SKM-1 (cell line): Measurements from ENCODE around the gene RPS18.
"Not testable (repeated sequence)": the region's sequence is repeated elsewhere in the genome, so short reads cannot be mapped to it uniquely, and the experiment has no call there.

ENCODE experiments used
- DNase-seq: peaks from one replicate; lab custom pipeline; 2025; ENCODE audit not compliant: unreplicated experiment; lab: John Stamatoyannopoulos, UW

The RPS18 gene

DNA sequence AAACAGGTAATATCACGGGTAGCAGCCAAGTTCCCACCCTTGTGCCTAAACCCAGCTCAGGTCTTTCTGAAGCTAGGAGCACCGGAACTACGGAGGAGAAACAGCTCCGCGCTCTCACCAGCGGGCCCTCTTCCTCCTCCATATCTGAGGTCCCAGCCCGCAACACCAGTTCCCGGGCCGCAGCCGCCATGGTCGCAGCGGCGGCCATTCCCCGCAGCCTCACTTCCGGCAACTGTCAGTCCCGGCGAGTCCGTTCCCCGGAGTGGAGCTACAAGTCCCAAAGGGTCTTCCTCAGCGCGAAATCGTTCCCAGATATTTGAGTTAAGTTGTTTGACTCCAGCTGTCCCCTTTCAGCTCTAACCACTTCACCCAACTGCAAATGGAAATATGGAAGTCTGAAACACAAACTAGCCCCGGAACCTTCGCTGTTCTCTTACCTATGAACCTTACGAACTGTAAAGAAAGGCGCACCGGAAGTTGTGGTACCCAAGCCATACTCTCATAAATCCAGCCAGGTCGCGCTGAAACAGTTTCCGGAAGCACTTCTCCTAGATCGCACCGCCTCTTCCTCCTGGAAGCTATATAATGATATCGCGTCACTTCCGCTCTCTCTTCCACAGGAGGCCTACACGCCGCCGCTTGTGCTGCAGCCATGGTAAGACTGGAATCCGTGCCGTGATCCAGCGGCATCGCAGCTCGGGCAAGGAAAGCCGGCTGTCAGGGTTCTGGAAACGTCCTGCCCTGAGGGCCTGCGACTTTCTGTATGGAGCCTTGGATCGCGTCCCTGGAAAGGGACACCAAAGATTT, at the start of gene RPS18, which contains the start of gene VPS52:
Gene RPS18, plus strand, starts transcription at position 608 of the 807 bp plus-strand sequence. Its CDS starts 45 bp downstream, at position 653.
Gene VPS52, minus strand, starts transcription at position 409 of the 807 bp plus-strand sequence. Its CDS starts 201 bp downstream, at position 208.
- DNase-seq = peak; percentile 97

DNA sequence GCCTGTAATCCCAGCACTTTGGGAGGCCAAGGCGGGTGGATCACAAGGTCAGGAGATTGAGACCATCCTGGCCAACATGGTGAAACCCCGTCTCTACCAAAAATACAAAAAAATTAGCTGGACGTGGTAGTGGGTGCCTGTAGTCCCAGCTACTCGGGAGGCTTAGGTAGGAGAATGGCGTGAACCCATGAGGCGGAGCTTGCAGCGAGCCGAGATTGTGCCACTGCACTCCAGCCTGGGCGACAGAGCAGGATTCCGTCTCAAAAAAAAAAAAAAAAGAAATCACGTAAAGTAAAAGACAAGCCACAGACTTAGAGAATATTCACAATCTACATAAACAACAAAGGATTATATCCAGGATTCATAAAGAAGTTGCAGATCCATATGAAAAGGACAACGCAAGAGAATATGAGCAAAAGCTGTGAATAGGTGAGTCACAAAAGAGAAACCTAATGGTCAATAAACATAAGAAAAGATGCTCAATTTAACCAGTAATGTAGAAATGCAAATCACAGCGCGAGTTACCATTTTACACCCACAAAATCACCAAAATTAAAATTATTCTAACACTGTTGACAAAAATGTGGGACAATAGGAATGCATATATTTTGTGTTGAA, 45.3 kb upstream of the RPS18 start:
- DNase-seq = not testable (repeated sequence)

DNA sequence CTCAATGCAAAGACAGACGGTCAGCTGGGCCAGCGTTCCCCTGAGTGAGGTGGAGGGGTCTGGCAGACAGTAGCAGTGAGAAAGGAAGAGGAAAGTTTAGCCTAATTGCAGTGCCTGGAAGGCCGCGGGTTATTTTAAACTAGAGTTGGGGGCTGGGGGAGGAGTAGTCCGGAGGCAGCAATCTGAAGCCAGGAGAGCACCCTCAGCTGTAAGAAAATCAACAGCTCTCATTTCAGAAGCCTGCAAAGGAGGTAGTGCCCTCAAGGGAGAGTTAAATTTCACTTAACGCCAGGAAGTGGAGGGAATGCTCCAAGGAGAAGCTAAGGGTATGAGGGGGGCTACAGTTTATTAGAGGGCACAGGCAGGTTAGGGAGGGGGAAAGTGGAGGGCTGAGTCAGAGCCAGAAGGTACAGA, 36.6 kb upstream of the RPS18 start:
- DNase-seq = no peak

DNA sequence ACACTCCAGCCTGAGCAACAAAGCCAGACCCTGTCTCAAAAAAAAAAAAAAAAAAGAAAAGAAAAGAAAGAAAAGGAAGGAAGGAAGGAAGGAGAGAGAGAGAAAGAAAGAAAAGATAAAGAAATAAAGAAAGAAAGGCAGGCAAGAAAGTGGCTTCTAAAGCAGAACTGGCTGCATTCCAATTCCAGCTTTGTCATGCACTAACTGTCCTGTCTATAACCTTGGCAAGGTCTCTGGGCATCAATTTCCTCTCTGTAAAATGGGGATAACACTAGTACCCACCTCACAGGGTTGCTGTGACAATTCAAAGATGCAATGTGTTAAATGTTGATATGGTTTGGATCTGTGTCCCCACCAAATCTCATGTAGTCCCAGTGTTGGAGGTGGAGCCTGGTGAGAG, 35.5 kb upstream of the RPS18 start:
- DNase-seq = no peak

DNA sequence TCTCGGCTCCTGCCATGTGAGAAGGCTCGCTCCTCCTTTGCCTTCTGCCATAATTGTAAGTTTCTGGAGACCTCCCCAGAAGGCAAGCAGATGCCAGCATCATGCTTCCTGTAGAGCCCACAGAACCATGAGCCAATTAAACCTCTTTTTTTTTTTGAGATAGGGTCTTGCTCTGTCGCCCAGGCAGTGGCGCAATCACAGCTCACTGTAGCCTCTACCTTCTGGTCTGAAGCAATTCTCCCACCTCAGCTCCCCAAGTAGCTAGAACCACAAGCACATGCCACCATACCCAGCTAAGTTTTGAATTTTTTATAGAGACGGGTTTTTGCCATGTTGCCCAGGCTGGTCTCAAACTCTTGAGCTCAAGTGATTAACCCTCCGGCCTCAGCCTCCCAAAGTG, 35.0 kb upstream of the RPS18 start:
- no peak for DNase-seq

DNA sequence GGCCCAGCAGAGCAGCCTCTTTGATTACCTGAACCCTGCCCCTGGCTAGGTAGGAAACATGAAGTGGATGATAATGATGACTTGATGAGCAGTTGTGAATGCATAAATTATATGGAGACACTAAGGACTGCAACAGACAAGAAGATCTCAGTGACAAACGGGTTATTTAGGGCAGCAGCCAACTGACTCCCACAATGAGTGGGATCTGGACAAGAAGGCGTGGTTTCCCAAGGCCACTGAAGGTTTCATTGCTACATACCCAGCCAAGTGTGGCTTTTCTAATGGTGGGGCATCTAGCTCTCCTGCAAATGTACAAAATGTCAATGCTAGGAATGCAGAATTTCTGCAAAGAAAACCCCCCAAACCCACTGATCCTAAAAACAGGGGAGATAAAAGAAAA, 34.1 kb upstream of the RPS18 start:
- no peak for DNase-seq

DNA sequence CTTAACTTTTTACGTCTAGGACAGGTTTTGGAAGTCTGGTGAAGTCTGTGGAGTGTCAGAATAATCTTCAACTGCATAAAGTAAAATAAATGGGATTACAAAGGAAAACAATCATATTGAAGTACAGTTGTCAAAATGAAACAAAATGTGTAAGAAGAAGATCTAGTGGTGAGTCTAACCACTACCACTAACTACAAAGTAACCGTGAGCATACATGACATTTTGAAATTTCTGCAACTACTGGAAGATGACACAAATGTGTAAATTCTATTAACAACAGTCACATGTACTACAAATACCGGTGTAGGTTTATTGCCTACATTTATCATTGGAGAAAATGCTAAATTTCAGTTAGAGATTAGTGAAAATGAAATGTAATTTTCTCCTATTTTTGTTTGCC, 29.9 kb upstream of the RPS18 start:
- DNase-seq = no peak

DNA sequence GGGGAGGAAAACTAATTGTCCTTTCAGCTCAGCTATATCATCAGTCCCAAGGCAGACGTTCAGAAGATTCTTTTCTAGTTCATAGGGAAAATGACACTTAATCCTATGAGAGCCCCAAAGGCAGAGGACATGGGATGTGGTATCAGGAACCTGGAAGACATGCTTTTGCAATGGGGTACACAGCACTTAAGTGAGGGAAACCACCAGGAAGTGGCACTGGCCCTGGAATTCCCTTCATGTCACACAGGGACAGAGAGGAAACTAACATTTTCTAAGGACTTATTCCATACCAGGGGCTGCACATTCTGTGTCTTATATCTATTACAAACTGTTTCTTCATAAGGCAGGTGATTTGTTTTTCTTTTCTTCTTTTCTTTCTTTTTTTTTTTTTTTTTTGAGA, 28.4 kb upstream of the RPS18 start:
- no peak for DNase-seq

DNA sequence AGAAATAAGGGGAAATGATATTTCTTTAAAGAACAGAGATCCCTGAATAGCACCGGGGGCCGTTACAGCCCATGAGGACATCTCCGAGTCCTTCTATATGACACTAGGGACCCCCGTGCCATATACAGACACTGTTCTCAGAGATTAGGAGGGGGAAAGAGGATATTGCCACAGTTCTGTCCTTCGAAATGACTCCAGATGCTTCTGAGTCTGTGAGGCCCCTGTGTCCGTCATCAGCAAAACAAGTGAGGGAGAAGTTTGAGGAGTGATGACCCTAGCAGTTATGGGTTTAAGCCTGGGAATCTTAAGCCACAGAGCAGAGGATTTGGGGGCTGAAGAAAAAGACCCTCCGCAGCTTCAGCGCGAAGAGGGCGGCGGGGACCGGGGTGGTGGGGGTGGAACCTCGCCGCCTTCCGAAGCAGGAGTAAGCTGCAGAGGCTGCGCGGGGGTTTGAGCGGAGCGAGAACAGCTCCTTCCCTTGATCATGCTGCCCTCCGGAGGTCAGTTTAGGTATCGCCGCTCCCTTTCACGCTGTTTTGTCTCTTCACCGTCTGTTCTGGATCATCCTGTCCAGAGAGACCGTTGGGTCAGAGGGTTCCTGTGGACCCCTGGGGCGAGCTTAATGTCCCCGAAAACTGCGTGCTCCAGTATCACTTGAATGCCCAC, 23.8 kb upstream of the RPS18 start:
- DNase-seq = peak; percentile 80

DNA sequence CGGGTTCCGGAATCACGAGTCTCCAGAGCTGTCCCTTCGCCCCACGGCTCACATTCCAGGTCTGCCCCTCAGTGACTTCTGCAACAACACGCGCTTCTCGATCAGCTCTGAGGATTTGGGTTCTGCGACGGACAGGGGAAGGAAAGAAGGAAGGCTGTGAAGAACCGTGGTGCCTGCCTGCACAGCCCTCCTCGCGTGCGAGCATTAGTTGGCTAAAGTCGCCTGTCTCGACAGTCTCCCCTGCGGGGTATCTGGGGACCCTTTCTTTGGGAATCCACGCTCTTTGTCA, 23.3 kb upstream of the RPS18 start:
- peak; percentile 46 for DNase-seq

DNA sequence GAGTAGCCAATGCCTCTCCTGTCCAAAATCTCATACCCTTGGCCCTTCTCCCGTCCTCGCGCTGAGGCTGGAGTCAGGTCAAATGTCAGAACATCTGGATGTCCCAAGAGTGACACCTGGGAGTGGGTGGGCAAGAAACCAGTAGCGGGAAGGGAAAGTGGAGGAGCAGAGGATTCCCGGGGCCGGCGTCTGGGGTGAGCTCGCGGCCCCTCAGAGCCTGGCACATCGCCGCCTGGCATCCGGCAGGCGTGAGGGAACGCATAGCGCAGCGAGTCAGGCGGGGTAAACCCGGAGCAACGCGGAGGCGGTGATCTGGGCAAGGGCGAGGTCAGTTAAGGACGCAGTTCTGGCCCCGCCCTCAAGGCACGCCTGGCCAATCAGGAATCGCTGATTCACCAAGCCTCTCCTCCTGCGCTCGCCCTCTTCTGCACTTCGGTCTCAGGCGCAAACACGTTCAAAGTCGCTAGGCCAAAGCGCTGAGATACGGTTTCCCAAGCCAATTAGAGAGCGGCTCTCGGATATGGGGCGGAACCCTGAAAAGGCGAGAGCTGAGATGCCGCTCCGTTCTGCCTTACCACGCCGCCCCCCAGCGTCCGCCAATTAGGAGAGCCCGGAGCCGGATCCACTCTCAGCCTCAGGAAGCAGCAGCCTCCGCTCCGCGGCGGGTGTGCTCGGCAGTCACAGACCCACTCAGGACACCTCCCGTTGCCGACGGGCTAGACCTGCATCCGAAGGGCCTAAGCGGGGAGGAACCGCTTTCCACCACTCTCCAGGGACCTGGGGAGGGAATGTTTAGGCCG, 22.7 kb upstream of the RPS18 start:
- DNase-seq = peak; percentile 99

DNA sequence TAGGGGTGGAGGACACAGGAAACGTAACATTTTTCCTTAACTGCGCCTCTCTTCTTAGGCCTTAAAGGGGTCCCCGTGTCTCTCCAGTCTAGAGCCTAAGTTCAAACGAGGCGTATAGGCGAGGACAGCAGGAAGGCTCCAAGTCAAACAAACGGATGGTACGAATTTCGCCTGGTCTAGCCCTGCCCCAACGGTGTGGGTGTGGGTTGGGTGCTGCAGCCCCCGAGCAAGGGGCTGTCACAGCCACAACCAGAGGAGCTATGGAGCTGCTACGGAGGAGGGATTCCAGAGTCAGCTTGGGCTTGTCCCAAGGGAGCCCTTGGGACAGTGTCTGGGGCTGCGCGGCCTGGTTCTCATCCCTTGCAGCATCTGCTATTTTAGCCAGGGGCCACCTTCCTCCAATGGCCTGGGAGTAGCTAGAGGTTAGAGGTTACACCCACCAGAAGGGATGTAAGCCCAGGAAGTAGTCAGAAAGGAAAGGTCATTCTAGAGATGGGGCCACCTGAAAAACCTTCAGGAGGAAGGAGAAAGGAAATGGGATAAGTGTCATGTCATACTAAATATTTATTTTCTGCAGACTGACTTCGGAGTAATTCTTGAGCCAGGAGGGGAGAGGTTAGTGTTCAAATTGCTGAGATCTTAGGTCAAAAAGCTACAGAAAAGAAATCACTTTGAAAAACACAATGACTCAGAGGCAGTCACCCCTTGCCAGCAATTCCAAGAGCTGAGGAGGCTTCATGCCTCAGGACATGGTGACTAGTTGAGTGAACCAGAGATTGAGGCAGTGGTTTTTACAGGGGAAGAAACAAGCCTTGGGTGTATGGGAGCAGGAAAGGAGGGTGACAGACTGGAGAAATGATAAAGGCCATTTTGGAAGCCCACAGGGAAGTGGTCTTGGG, 21.9 kb upstream of the RPS18 start:
- no peak for DNase-seq

DNA sequence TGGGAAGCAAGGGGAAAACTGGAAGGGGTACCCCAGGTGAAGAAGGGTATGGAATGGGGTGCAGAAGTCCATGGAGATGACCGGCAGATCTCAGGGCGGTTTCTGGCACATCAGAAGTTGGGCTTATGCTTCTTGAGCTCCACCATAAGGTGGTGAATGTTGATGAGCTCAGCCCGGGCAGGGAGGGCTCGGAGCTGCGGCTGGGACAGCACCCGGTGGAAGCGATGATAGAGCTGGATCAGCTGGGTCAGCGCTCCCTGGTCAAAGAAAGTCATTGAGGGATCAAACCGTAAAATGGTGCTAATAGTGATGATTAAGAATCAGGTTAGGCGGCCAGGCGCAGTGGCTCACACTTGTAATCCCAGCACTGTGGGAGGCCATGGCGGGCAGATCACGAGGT, 21.1 kb upstream of the RPS18 start:
- no peak for DNase-seq

DNA sequence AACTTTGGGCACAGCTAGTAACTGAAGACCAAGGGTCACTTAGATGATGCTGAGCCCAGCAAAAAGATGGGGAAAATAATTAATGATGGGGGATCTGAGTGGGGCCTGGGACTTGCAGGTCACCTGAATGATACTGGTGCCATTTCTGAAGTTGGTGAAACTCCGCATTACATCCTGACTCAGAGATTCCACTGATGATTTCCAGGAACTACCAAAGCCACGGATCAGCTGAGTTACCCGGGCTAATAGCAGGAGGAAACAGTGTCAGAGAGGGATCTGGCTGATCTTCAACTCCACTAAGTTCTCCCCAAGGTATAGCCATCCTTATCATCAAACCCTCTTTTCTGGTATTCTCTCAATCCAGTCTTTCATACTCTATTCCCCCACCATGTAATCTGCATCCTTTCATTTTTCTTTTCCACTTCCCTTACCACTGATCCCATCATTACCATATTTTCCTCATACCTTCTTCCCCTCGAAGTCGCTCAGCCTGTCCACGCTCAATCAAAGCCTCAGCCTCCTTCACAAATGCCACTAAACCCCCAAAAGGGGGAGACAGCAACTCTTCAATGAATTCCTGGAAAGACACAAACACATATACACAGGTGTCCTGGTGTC, 20.4 kb upstream of the RPS18 start:
- no peak for DNase-seq

DNA sequence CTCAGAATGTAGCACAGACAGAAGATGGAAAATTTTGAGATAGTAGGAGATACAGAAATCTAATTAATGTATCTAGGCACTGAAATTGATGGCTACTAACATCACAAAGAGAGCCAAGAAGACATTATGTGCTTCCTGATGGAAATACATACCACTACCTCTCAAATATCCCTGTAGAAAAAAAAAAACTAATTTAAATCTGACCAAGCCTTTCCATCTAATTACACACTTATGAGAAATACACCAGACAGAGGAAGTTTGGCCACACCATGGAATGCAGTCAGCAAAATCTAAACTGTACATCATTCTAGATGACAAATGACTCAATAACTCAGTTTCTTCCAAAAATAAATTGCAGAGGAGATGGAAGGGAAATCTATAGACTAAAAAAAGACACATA, 19.1 kb upstream of the RPS18 start:
- DNase-seq = no peak

DNA sequence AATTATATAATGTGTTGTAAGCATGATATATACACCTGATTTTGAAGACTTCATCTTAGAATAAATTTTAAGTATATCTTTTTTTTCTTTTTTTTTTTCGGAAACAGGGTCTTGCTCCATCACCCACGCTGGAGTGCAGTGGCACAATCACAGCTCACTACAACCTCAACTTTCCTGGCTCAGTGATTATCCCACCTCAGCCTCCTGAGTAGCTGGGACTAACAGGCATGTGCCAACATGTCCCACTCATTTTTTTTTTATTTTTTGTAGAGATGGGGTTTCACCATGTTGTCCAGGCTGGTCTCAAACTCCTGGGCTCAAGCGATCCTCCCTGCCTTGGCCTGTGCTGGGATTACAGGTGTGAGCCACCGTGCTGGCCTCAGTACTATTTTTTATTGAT, 17.3 kb upstream of the RPS18 start:
- DNase-seq = no peak

DNA sequence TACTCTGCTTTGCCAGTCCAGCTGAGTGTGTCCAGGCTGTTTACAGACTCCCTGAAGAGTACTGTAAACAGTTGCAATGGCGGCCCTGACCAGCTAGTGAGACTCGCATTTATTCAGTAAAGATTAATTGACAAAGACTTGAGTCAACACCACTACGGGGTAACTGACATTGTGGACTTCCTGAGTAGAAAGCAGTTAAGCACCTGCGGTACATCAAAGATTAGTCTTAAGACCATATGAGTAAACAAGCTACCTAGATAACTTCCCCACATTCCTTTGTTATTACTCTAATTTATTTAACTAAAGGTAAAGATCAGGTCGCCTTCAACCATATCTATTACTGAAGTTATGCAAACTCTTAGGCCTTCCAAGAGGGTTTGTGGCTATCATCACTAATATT, 12.8 kb upstream of the RPS18 start:
- no peak for DNase-seq

DNA sequence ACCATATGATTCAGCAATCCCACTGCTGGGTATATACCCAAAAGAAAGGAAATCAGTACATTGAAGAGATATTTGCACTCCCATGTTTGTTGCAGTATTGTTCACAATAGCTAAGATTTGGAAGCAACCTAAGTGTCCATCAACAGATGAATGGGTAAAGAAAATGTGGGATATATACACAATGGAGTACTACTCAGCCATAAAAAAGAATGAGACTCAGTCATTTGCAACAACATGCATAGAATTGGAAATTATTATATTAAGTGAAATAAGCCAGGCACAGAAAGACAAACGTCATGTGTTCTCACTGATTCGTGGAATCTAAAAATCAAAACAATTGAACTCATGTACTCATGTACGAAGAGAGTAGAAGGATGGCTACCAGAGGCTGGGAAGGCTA, 9.4 kb upstream of the RPS18 start:
- DNase-seq = not testable (repeated sequence)

DNA sequence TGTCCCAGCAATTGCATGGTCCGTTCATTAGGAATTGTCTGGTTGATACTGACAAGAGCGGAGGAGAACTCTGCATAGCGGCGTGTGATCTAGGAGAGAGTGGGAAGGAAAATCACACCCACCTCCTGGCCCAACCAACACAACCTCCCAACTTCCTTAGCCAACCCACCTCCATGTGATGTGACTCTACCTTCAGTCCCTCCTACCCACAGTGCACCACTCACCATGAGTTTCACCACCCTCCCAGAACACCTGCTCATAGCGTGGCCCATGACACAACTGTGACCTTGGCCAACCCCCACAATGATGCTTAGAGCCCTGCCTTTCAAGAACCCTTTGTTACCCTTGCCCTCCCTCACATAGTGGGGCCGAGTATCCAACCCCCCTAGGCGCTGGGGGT, 7.9 kb upstream of the RPS18 start:
- DNase-seq = no peak

DNA sequence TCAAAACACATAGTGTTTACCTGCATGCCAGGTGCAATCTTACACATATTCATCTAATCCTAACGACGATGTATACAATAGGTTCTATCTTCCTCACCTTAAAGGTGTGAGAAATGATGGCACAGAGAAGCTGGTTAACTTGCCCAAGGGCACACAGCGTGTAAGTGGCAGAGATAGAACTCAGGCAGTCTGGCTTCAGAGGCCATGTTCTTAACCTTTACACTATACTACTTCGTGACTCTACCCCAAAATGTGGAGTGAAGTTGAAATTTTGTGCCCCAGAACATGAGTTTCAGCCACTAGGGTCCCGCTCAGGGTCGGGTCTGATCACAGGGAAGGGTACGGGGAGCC, 783 bp upstream of the RPS18 start:
- no peak for DNase-seq
